Stomach (tissue), 9 donors: ENCODE measurements around the gene TMEM131. TPM values are rescaled to one million over a fixed set of nuclear protein-coding genes. Genes with fewer than 3 reads are reported as not detected.
"Not testable (repeated sequence)": the region's sequence is repeated elsewhere in the genome, so short reads cannot be mapped to it uniquely, and the experiment has no call there.

Experiments used
- DNase-seq, 2 donors: peaks; one replicate each; pipeline versions ENCODE4 v3.0.0 to v3.0.0-alpha.2; 2013 to 2019
- H3K27ac ChIP-seq, 5 donors: fragments of 200-600 bp in 4 of 5; sonication (generic) in 4 of 5; one replicate each; pipeline ENCODE4 v1.5.1; 2013 to 2019; ENCODE audit warnings: mild to moderate bottlenecking in 1 of 5, moderate library complexity in 1 of 5
- H3K27me3 ChIP-seq, 3 donors: fragments of 200-600 bp; sonication (generic); one replicate each; pipeline ENCODE4 v1.5.1; 2017 to 2019; ENCODE audit warnings: mixed run types in 1 of 3
- H3K36me3 ChIP-seq, 4 donors: fragments of 200-600 bp; sonication (generic); 1 replicate in 3 of 4; 2 replicates in 1 of 4; pipeline ENCODE4 v1.5.1; 2016 to 2019
- H3K4me1 ChIP-seq, 4 donors: fragments of 200-600 bp; sonication (generic); one replicate each; pipeline ENCODE4 v1.5.1; 2016 to 2019
- H3K4me3 ChIP-seq, 4 donors: fragments of 200-600 bp; sonication (generic) in 3 of 4; one replicate each; pipeline ENCODE4 v1.5.1; 2016 to 2019; ENCODE audit warnings: mild to moderate bottlenecking in 1 of 4
- H3K9me3 ChIP-seq, 4 donors: fragments of 200-600 bp; sonication (generic); one replicate each; pipeline ENCODE4 v1.5.1; 2016 to 2019
- EP300 ChIP-seq: sonication (generic); formaldehyde crosslinking; IDR thresholded peaks from one replicate; pipeline ENCODE4 v1.6.1; 2017; ENCODE audit warnings: antibody characterized with exemption
- POLR2A ChIP-seq, 4 donors: fragments of 450-650 bp; IDR thresholded peaks; one replicate each; pipeline ENCODE4 v1.6.1; 2016; ENCODE audit warnings: antibody characterized with exemption in 4 of 4, control low read depth in 2 of 4, mild to moderate bottlenecking in 1 of 4, moderate library complexity in 1 of 4
- POLR2AphosphoS5 ChIP-seq, 3 donors: sonication (generic); formaldehyde crosslinking; IDR thresholded peaks; one replicate each; pipeline ENCODE4 v1.6.1; 2016; ENCODE audit warnings: antibody characterized with exemption in 3 of 3
- WGBS, 5 donors: extraction: QIAGEN DNeasy Blood & Tissue Kit in 3 of 5; methylation state at CpG; one replicate each; pipeline versions ENCODE4 v1.1.5 to v1.1.7; 2013 to 2018; 5-methylcytosine and 5-hydroxymethylcytosine counted together
- intact Hi-C: fragments of 100-400 bp; cut with DNase I; formaldehyde crosslinking; loops from one replicate; pipeline ENCODE4 v1.15.1; 2023; ENCODE audit warnings: low total_unique reads
- polyA plus RNA-seq, 3 donors: library from polyadenylated mRNA; stranded (reverse); fragments of 200-250 nt; gene quantifications; one replicate each; pipeline ENCODE4 v1.2.3, GENCODE V29; 2013
- total RNA-seq, 5 donors: library from RNA; depleted of rRNA; stranded (reverse); fragments of >200 nt; gene quantifications; one replicate each; pipeline versions ENCODE4 v1.1.0 to v1.2.3, GENCODE V29; 2014 to 2016
- TF ChIP-seq, protein P1 (sequence below), 7 experiments: fragments of 450-650 bp in 4 of 7; fragments of 200-600 bp in 3 of 7; sonication (generic) in 3 of 7; IDR thresholded peaks; one replicate each; pipeline ENCODE4 v1.5.1; 2016 to 2019; ENCODE audit warnings: antibody characterized with exemption in 7 of 7, control low read depth in 2 of 7, mild to moderate bottlenecking in 1 of 7
- donor health status: healthy with polysubstance abuse.
- donor health status: Bipolar disorder and iron deficiency.
- donor health status: healthy.

Gene TMEM131
- total and polyA plus RNA-seq, 8 donors: 4.4 to 119 (median 43.1) TPM

DNA sequence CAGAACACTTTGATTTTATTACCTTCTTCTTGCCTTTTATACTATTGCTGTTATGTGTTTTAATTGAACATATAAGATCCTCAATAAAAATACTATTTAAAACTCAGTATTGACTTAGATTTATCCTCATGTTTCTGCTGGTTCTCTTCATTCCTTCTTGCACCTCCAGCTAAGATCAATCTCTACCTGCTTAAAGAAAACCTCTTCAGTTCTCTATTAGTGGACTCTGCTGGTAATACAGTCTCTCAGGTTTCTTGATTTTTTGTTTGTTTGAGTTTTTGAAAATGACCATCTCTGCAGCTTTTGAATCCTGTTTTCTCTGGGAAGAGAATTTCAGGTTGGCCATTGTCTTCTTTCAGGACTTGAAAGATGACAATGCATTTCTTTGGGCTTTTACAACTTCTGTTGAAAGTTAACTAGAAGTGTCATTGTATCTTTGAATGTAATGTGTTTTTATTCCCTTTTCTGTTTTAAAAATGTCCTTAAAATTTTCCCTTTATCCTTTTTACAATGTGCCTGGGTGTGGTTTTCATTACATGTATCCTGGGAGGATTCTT, 29.8 kb upstream of the TMEM131 start:
- Histone ChIP-seq H3K4me3 (no peak overlapping the region), H3K27me3 (no peaks in the 10 kb centered on the region), H3K27ac (no peak overlapping the region), H3K4me1 (peaks cover 8 to 57% (median 21%) of the 10 kb centered on the region in 4 donors), H3K9me3 (no peaks in the 10 kb centered on the region), H3K36me3 (no peaks in the 10 kb centered on the region)
- intact Hi-C loops: no loop called here
- TF ChIP-seq, protein P1, sequence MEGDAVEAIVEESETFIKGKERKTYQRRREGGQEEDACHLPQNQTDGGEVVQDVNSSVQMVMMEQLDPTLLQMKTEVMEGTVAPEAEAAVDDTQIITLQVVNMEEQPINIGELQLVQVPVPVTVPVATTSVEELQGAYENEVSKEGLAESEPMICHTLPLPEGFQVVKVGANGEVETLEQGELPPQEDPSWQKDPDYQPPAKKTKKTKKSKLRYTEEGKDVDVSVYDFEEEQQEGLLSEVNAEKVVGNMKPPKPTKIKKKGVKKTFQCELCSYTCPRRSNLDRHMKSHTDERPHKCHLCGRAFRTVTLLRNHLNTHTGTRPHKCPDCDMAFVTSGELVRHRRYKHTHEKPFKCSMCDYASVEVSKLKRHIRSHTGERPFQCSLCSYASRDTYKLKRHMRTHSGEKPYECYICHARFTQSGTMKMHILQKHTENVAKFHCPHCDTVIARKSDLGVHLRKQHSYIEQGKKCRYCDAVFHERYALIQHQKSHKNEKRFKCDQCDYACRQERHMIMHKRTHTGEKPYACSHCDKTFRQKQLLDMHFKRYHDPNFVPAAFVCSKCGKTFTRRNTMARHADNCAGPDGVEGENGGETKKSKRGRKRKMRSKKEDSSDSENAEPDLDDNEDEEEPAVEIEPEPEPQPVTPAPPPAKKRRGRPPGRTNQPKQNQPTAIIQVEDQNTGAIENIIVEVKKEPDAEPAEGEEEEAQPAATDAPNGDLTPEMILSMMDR (IDR thresholded peaks at IDR 0.05): peak in 1 of 7 experiments; percentile 30
- no peak for TF ChIP-seq EP300
- DNase-seq: no peak

DNA sequence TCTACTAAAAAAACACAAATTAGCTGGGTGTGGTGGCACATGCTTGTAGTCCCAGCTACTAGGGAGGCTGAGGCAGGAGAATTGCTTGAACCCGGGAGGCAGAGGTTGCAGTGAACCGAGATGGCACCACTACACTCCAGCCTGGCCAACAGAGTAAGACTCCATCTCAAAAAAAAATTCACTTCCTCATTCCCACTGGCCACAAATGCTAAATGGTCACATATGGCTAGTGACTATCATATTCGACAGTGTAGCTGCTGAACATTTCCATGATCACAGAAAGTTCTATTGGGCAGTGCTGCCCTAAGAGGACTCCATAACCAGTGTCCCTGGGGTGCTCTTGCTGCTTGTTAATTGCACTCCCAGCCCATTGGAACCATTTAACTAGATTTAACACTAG, 26.3 kb upstream of the TMEM131 start:
- H3K9me3 ChIP-seq, H3K36me3 ChIP-seq, H3K4me3 ChIP-seq, DNase-seq, H3K27ac ChIP-seq, H3K27me3 ChIP-seq, intact Hi-C loops: not testable (repeated sequence)
- H3K4me1 ChIP-seq: peaks cover 0 to 24% (median 10%) of the 10 kb centered on the region in 4 donors
- 91 to 96% (median 94%) methylated on average over 3 of the region's 3 CpGs for WGBS, 5 donors

DNA sequence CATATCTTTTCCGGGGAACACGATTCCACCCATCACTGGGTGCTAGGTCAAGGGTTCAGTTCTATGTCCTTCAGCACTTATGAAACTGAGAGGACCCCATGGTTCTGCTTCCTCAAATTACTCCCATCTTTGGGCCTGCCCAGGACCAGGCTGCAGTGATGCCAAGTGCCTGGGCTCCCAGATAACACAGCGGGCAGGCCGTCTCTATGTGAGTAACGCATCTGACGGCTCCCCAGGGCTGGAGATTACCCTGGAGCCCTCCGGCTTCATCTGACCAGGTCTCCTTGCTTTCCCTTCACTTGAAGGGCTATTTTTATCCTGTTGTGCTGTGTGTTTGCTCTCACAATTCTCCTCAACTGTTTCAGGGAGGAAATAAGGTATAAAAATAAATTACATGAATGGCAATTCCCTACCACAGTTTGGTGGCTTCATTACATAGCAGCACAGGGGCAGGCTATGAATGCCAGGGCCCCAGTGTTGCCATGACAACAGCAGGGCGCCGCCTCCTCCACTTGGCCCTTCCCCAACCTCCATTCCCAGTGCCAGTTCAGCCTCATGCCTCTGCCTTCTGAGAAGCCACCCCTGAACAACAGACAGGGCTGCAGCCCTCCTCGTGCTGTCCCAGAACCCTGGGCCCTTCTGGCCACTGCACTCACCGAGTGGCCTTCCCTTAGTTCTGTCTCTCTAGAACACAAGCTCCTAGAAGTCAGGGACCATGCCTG, 25.4 kb upstream of the TMEM131 start:
- no peaks in the 10 kb centered on the region for H3K36me3 ChIP-seq
- intact Hi-C loops: no loop called here
- DNase-seq: peak in 1 of 2 donors; percentile 46
- TF ChIP-seq POLR2AphosphoS5 (IDR thresholded peaks at IDR 0.05): no peak
- TF ChIP-seq EP300: no peak
- TF ChIP-seq POLR2A (IDR thresholded peaks at IDR 0.05): no peak
- TF ChIP-seq, protein P1 (IDR thresholded peaks at IDR 0.05): no peak
- WGBS, 5 donors: 57 to 82% (median 67%) methylated on average over 11 of the region's 11 CpGs
- no peak overlapping the region for H3K4me3 ChIP-seq
- H3K27me3 ChIP-seq: no peaks in the 10 kb centered on the region
- peaks cover 0 to 14% (median 3%) of the 10 kb centered on the region in 4 donors for H3K4me1 ChIP-seq
- H3K9me3 ChIP-seq: peaks cover 0 to 8% (median 0%) of the 10 kb centered on the region in 4 donors
- H3K27ac ChIP-seq: peak overlapping the region in 2 of 5 donors; percentile 21 to 40

DNA sequence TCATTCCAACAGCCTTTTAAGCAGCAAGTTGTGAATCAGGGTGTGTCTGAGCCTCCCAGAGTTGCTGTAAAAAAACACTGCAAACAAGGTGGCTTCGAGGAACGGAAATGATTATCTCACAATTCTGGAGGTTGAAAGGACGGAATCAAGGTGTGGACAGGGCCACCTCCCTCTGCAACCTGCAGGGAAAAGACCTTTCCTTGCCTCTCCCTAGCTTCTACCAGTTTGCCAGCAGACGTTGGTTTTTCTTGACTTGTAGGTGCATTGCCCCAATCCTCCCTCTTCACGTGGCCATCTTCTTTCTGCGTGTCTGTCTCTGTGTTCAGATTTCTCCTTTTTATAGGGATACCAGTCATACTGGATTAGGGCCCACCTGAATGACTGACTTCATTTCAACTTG, 24.8 kb upstream of the TMEM131 start:
- intact Hi-C loops: no loop called here
- TF ChIP-seq, protein P1 (IDR thresholded peaks at IDR 0.05): no peak
- TF ChIP-seq POLR2A (IDR thresholded peaks at IDR 0.05) (no peak), POLR2AphosphoS5 (IDR thresholded peaks at IDR 0.05) (peak in 1 of 3 donors; percentile 29)
- no peaks in the 10 kb centered on the region for H3K36me3 ChIP-seq
- 45 to 64% (median 60%) methylated on average over 6 of the region's 6 CpGs for WGBS, 5 donors
- peaks cover 0 to 8% (median 0%) of the 10 kb centered on the region in 4 donors for H3K9me3 ChIP-seq
- no peaks in the 10 kb centered on the region for H3K27me3 ChIP-seq
- H3K4me1 ChIP-seq: peaks cover 0 to 10% (median 0%) of the 10 kb centered on the region in 4 donors
- H3K27ac ChIP-seq: peak overlapping the region in 2 of 5 donors; percentile 7 to 78
- peak in 1 of 2 donors; percentile 76 for DNase-seq
- no peak overlapping the region for H3K4me3 ChIP-seq
